ENCODE data around the gene GAD1.

Gene GAD1

DNA sequence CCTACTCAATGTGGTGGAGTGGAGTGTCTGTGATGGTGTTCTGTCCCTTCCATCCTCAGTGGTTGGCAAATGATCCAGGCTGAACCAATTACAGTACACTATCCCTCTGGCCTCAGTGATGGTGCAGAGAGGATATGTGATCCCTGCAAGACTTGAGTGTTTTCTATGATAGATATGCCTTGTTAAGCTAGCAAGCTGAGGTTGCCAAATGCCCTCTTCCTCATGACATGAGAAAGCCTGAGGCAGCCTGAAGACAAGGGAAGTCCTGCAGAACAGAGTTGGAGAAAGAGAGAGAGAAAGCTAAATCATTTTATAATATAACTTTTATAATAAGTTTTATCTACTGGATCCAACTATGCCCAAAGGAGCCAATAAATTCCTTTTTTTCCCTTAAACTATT, 70.8 kb downstream of the GAD1 start:
- Histone ChIP-seq H3K27ac (ENCODE audit: low read length, poor library complexity, severe bottlenecking) (no peak overlapping the region), H2BK5ac (ENCODE audit: low read depth, low read length, poor library complexity, severe bottlenecking) (no peak overlapping the region), H2BK12ac (ENCODE audit: low read length in 2 of 2) (no peak overlapping the region), H3K9me3 (ENCODE audit: control insufficient read depth, low read length) (no peaks in the 10 kb centered on the region), H3K14ac (ENCODE audit: low read length in 2 of 2) (no peak overlapping the region), H3K4me1 (ENCODE audit: control insufficient read depth, insufficient read depth, low read depth, low read length) (peaks cover 2% of the 10 kb centered on the region), H3K23ac (ENCODE audit: low read length in 2 of 2) (no peak overlapping the region), H3K18ac (ENCODE audit: low read depth in 1 of 2, low read length in 2 of 2) (no peak overlapping the region), H2BK15ac (ENCODE audit: low read depth, poor library complexity, severe bottlenecking) (no peak overlapping the region), H2AFZ (ENCODE audit: low read depth, low read length) (no peak overlapping the region), H3K36me3 (ENCODE audit: control insufficient read depth in 1 of 2, insufficient read depth in 2 of 2, low read depth in 1 of 2, low read length in 2 of 2) (no peaks in the 10 kb centered on the region), H3K4ac (ENCODE audit: low read depth in 1 of 2, low read length in 2 of 2) (no peak overlapping the region), H3K4me2 (ENCODE audit: low read length, poor library complexity, severe bottlenecking) (no peak overlapping the region), H4K8ac (ENCODE audit: low read length) (no peak overlapping the region), H3K27me3 (ENCODE audit: control insufficient read depth in 1 of 2, insufficient read depth in 1 of 2, low read length in 2 of 2) (peaks cover 8 to 9% of the 10 kb centered on the region in 2 experiments), H3K9ac (ENCODE audit: low read length) (no peak overlapping the region), H3K4me3 (ENCODE audit: insufficient read depth in 1 of 2, low read depth in 1 of 2, low read length in 2 of 2) (no peak overlapping the region), H3K79me1 (replicated peaks; ENCODE audit: low read length, poor library complexity, severe bottlenecking) (no peaks in the 10 kb centered on the region), H2AK5ac (ENCODE audit: low read length, severe bottlenecking) (no peak overlapping the region), H2BK120ac (ENCODE audit: low read depth, low read length) (no peak overlapping the region), H4K91ac (ENCODE audit: low read length) (no peak overlapping the region)
- no peak for DNase-seq

DNA sequence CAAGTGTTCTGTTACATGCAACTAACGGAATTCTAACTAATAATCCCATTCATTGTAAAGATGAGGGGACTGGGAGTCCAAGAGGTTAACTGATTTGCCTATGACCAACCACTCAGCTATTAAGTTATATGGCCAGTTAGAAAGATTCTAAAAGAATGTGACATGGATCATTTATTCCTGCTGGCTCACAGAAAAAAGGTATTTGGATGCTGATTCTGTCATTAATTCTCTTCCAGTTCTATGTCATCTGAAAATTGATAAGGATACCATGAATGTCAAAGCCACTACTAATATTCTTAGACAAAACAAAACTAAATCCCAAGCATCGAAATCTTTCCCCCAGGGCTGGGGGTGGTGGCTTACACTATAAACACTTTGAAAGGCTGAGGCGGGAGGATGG, 71.2 kb downstream of the GAD1 start:
- Histone ChIP-seq H3K4ac (ENCODE audit: low read depth in 1 of 2, low read length in 2 of 2) (no peak overlapping the region), H3K9me3 (ENCODE audit: control insufficient read depth, low read length) (no peaks in the 10 kb centered on the region), H3K14ac (ENCODE audit: low read length in 2 of 2) (no peak overlapping the region), H4K8ac (ENCODE audit: low read length) (no peak overlapping the region), H2BK12ac (ENCODE audit: low read length in 2 of 2) (no peak overlapping the region), H2BK120ac (ENCODE audit: low read depth, low read length) (no peak overlapping the region), H3K27ac (ENCODE audit: low read length, poor library complexity, severe bottlenecking) (no peak overlapping the region), H3K4me2 (ENCODE audit: low read length, poor library complexity, severe bottlenecking) (no peak overlapping the region), H3K4me1 (ENCODE audit: control insufficient read depth, insufficient read depth, low read depth, low read length) (peaks cover 2% of the 10 kb centered on the region), H3K4me3 (ENCODE audit: insufficient read depth in 1 of 2, low read depth in 1 of 2, low read length in 2 of 2) (no peak overlapping the region), H3K36me3 (ENCODE audit: control insufficient read depth in 1 of 2, insufficient read depth in 2 of 2, low read depth in 1 of 2, low read length in 2 of 2) (no peaks in the 10 kb centered on the region), H2AK5ac (ENCODE audit: low read length, severe bottlenecking) (no peak overlapping the region), H3K27me3 (ENCODE audit: control insufficient read depth in 1 of 2, insufficient read depth in 1 of 2, low read length in 2 of 2) (peaks cover 5% of the 10 kb centered on the region in 2 experiments), H3K18ac (ENCODE audit: low read depth in 1 of 2, low read length in 2 of 2) (no peak overlapping the region), H2BK15ac (ENCODE audit: low read depth, poor library complexity, severe bottlenecking) (no peak overlapping the region), H2AFZ (ENCODE audit: low read depth, low read length) (no peak overlapping the region), H3K23ac (ENCODE audit: low read length in 2 of 2) (no peak overlapping the region), H3K79me1 (replicated peaks; ENCODE audit: low read length, poor library complexity, severe bottlenecking) (no peaks in the 10 kb centered on the region), H3K9ac (ENCODE audit: low read length) (no peak overlapping the region), H4K91ac (ENCODE audit: low read length) (no peak overlapping the region), H2BK5ac (ENCODE audit: low read depth, low read length, poor library complexity, severe bottlenecking) (no peak overlapping the region)
- 85% methylated on average over 2 of the region's 3 CpGs for WGBS
- no peak for DNase-seq

GRCh38 chr2:170891893-170892292, 75.2 kb downstream of the GAD1 start:
- no peak overlapping the region for H4K91ac ChIP-seq (ENCODE audit: low read length)
- H3K23ac ChIP-seq (ENCODE audit: low read length in 2 of 2), result no peak overlapping the region
- H3K4ac ChIP-seq (ENCODE audit: low read depth in 1 of 2, low read length in 2 of 2), result no peak overlapping the region
- no peak overlapping the region for H3K27ac ChIP-seq (ENCODE audit: low read length, poor library complexity, severe bottlenecking)
- no peaks in the 10 kb centered on the region for H3K27me3 ChIP-seq (ENCODE audit: control insufficient read depth in 1 of 2, insufficient read depth in 1 of 2, low read length in 2 of 2)
- no peak overlapping the region for H2AK5ac ChIP-seq (ENCODE audit: low read length, severe bottlenecking)
- H3K4me1 ChIP-seq (ENCODE audit: control insufficient read depth, insufficient read depth, low read depth, low read length), result peaks cover 2% of the 10 kb centered on the region
- H3K9ac ChIP-seq (ENCODE audit: low read length), result no peak overlapping the region
- H3K36me3 ChIP-seq (ENCODE audit: control insufficient read depth in 1 of 2, insufficient read depth in 2 of 2, low read depth in 1 of 2, low read length in 2 of 2), result no peaks in the 10 kb centered on the region
- H3K14ac ChIP-seq (ENCODE audit: low read length in 2 of 2), result no peak overlapping the region
- no peaks in the 10 kb centered on the region for H3K9me3 ChIP-seq (ENCODE audit: control insufficient read depth, low read length)
- no peak for DNase-seq
- no peak overlapping the region for H2BK15ac ChIP-seq (ENCODE audit: low read depth, poor library complexity, severe bottlenecking)
- H4K8ac ChIP-seq (ENCODE audit: low read length), result no peak overlapping the region
- H3K18ac ChIP-seq (ENCODE audit: low read depth in 1 of 2, low read length in 2 of 2), result no peak overlapping the region
- no peak overlapping the region for H2BK5ac ChIP-seq (ENCODE audit: low read depth, low read length, poor library complexity, severe bottlenecking)
- no peak overlapping the region for H3K4me2 ChIP-seq (ENCODE audit: low read length, poor library complexity, severe bottlenecking)
- H3K79me1 ChIP-seq (replicated peaks; ENCODE audit: low read length, poor library complexity, severe bottlenecking), result no peaks in the 10 kb centered on the region
- no peak overlapping the region for H2AFZ ChIP-seq (ENCODE audit: low read depth, low read length)
- no peak overlapping the region for H3K4me3 ChIP-seq (ENCODE audit: insufficient read depth in 1 of 2, low read depth in 1 of 2, low read length in 2 of 2)
- no peak overlapping the region for H2BK12ac ChIP-seq (ENCODE audit: low read length in 2 of 2)
- WGBS, result 84% methylated on average over 4 of the region's 4 CpGs
- no peak overlapping the region for H2BK120ac ChIP-seq (ENCODE audit: low read depth, low read length)

GRCh38 chr2:170892391-170892951, 75.8 kb downstream of the GAD1 start:
- H3K18ac ChIP-seq (ENCODE audit: low read depth in 1 of 2, low read length in 2 of 2), result no peak overlapping the region
- no peaks in the 10 kb centered on the region for H3K79me1 ChIP-seq (replicated peaks; ENCODE audit: low read length, poor library complexity, severe bottlenecking)
- no peak overlapping the region for H2BK12ac ChIP-seq (ENCODE audit: low read length in 2 of 2)
- 87% methylated on average over 5 of the region's 9 CpGs for WGBS
- no peak overlapping the region for H3K9ac ChIP-seq (ENCODE audit: low read length)
- no peak overlapping the region for H3K4ac ChIP-seq (ENCODE audit: low read depth in 1 of 2, low read length in 2 of 2)
- no peak overlapping the region for H3K4me2 ChIP-seq (ENCODE audit: low read length, poor library complexity, severe bottlenecking)
- H2BK5ac ChIP-seq (ENCODE audit: low read depth, low read length, poor library complexity, severe bottlenecking), result no peak overlapping the region
- H2BK120ac ChIP-seq (ENCODE audit: low read depth, low read length), result no peak overlapping the region
- H3K4me1 ChIP-seq (ENCODE audit: control insufficient read depth, insufficient read depth, low read depth, low read length), result peaks cover 2% of the 10 kb centered on the region
- no peak overlapping the region for H4K8ac ChIP-seq (ENCODE audit: low read length)
- no peak overlapping the region for H4K91ac ChIP-seq (ENCODE audit: low read length)
- H3K14ac ChIP-seq (ENCODE audit: low read length in 2 of 2), result no peak overlapping the region
- H3K9me3 ChIP-seq (ENCODE audit: control insufficient read depth, low read length), result no peaks in the 10 kb centered on the region
- no peak overlapping the region for H2AFZ ChIP-seq (ENCODE audit: low read depth, low read length)
- H3K4me3 ChIP-seq (ENCODE audit: insufficient read depth in 1 of 2, low read depth in 1 of 2, low read length in 2 of 2), result no peak overlapping the region
- no peak overlapping the region for H2AK5ac ChIP-seq (ENCODE audit: low read length, severe bottlenecking)
- no peaks in the 10 kb centered on the region for H3K36me3 ChIP-seq (ENCODE audit: control insufficient read depth in 1 of 2, insufficient read depth in 2 of 2, low read depth in 1 of 2, low read length in 2 of 2)
- H3K23ac ChIP-seq (ENCODE audit: low read length in 2 of 2), result no peak overlapping the region
- H2BK15ac ChIP-seq (ENCODE audit: low read depth, poor library complexity, severe bottlenecking), result no peak overlapping the region
- H3K27ac ChIP-seq (ENCODE audit: low read length, poor library complexity, severe bottlenecking), result no peak overlapping the region
- no peak for DNase-seq
- H3K27me3 ChIP-seq (ENCODE audit: control insufficient read depth in 1 of 2, insufficient read depth in 1 of 2, low read length in 2 of 2), result no peaks in the 10 kb centered on the region
